NCI-H524 (cell line): ENCODE measurements around the gene SOBP.

Source experiments
- DNase-seq, 2 experiments: peaks; one replicate each; lab custom pipeline; 2025; lab: John Stamatoyannopoulos, UW

Gene SOBP

DNA sequence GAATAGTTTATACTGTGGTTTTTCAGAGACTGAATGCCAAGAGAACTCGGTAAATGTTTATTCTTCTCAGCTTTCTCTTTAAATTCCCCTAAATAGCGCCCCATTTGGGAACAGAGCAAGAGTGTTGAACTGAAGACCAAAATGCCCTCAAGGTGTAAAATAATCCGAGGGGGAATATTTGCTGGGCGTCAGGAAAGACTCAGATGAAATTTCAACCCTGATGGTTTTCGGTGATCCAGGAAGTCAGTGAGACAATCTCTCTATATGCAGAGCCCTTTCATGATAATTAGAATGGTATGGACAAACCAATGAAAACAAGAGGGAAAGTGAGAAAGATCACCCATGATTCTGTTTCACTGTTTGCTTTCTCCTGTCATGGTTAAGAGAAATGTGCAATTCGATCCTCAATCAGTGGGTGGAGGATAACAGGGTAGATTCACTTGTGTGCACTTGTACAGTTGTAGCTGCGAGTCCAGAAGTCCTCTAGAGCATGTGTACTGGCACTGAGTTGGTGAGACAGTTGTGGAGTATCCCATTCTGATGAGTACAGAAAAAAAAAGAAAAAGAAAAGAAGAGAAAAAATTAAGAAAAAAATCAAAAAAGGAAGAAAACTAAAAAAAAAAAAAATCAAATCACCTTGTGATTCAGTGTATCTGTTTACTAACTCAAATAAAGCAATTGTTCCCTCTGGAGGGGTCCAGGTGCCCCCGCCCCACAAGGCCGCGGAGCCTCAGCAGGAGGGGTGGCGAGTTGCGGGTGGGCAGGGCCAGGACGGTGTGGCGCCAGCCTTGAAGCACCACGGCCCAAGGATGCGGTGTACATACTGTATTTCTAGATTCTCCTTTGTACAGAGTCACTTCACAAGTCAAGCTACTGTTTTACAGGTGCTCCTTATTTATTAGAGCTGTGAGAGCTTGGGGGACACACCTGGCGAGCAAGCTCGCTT, 169.3 kb downstream of the SOBP start:
- no peak for DNase-seq

- no peak for DNase-seq
Observed at GRCh38 chr6:107660839-107661238, 170.9 kb downstream of the SOBP start.

- no peak for DNase-seq
Observed at GRCh38 chr6:107661291-107661690, 171.4 kb downstream of the SOBP start.

DNA sequence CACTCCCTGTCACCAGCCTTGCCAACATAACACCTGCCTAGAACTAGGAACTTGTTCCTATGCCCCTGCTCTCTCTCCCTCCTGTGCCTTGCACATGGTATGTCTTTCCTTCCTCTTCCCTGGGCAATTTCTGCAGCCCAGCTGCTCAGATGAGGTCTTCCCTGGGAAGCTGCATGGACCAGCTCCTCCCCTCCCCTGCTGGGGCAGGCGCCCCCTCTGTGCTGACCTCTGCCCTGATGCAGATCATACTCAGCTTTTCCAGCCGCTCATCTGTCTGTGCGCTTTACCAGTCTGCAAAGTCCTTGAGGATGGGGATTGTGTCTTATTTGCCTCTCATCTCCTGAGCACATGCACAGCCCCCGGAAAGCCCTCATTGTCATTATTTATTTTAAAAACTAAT, 172.4 kb downstream of the SOBP start:
- DNase-seq, result peak in 1 of 2 experiments; percentile 27

DNA sequence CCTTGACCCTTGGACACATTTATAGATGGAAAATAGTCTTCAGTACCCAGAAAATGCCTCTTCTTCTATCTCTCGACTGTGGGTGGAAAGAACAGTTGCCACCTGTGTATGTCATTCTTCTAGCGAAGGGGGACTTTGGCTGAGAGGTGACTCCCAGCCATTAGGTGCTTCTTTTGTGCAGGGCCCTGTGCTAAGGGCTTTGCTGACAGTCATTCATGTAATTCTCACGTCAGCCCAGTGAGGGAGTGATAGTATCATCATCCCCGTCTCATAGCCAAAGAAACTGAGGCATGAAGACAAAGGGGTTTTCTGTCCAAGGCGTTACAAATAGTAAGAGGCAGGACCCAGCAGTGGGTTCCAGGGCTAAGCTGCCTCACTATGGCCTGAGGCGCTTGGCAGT, 173.4 kb downstream of the SOBP start:
- DNase-seq, result no peak

- DNase-seq, result no peak
Observed at GRCh38 chr6:107665382-107665781, 175.5 kb downstream of the SOBP start.

DNA sequence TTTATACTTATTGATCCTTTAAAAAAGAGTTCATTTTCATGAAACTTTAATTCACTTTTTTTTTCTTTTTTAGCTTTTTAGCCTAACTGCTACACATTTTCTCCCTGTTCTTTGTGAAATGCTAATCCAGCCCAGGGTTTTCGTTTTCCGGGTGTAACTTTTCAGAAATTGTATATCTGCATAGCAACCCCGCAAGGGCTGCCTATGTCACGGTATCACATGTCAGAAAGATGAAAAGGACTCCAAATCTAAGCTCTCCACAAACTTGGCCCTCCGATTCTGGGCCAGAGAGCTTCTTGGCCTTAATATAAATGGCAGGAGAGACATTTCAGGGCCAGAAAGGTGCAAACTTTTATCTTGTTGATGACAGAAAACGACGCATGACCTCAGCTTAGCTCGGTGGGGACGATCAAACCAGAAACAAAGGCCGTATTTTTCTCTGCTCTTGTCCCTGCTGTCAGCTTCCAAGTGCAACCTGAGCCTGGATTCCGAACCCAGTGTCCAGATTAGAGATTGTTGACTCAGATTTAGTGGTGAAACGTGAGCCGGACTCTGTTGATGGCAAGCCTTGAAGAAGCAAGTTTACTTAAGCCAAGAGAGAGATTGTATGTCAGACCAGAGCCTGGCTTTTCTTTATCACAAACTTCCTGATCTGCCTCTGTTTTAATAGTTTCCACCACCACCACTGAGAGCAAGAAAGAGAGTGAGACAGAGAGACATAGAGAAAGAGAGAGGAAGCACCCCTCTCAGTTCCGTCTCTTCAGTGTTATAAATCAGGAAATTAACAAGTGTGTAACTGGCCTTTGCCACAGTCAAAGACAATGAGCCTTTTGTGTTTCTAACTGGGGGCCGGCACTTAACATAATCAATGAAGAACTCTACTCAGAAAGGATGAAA, 176.4 kb downstream of the SOBP start:
- DNase-seq, result peak; percentile 62 to 82

- DNase-seq, result peak in 1 of 2 experiments; percentile 28
Observed at GRCh38 chr6:107666981-107667601, 177.2 kb downstream of the SOBP start.

DNA sequence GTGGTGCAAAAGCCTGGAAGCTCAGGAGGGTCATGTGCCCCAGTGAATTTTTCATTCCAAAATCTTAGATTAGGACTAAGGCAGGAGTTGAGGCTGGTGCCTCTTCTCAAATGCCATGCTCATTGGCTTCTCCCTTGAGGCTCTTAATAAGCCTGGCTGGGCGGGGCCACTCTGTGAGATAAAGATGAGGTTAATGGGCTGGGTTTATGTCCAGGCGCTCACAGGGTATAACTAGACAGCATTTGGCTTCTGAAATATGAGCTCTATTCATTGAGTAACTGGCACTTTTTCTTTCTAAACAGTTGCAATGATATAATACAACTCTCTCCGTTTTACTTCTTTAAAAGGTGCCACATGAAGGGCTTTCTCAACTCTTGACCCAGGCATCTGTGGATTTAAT, 177.9 kb downstream of the SOBP start:
- DNase-seq, result peak; percentile 71 to 87

DNA sequence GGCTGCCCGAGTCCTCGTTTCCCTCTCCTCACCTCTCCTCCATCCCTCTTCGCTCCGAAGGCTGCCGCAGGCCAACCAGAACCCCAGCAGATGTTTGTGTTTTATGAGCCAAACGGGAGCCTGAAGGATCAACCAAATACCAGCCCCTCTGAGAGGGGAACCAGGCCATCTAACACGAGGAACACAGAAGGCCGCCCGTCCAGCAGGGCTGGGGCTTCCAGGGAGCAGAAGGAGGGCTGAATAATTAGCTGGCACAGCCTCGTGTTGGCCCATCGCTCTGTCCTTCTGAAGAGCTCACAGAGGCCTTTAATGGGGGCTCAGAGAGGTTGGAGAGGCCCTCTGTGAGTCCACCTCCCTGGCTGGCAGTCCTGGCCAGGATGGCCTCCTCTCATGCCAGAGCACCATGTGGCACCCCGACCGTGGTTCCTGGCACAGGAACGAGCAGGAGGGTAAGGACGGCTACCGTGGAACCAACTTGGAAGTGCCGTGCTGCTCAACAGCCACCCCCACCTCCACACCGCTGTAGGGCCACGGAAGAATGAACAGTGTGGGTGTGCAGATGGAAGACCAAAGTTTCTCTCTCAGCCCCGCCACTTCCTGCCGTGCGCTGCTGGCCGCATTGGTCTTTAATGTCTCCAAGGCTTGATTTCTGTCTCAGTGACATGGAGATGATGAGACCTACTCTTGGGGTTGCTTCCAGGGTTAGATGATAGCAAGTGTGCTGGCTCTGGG, 179.0 kb downstream of the SOBP start:
- DNase-seq, result peak; percentile 54 to 86

DNA sequence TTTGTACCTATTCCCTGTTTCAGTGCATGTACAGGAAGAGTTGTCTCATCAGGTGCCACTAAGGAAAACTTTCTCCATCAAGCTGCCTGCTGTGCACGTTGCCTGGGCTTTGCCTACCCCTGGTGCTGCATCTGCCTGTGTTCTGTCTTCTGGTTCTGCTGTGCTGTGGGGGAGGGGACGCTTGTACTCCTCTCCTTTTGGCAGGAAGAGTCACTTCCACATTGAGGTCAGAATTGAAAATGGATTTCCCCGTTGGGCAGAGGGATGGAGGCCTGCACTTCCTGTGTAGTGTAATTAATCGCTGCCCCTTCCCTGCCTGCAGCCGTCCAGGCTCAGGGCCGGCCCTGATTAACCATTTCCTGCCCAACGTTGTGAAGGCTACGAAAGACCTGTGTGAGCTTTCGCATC, 180.9 kb downstream of the SOBP start:
- DNase-seq, result no peak

- no peak for DNase-seq
Observed at GRCh38 chr6:107673076-107673494, 183.2 kb downstream of the SOBP start.

- DNase-seq, result peak; percentile 65 to 74
Observed at GRCh38 chr6:107674995-107675738, 185.2 kb downstream of the SOBP start.

- no peak for DNase-seq
Observed at GRCh38 chr6:107676042-107676441, 186.1 kb downstream of the SOBP start.

DNA sequence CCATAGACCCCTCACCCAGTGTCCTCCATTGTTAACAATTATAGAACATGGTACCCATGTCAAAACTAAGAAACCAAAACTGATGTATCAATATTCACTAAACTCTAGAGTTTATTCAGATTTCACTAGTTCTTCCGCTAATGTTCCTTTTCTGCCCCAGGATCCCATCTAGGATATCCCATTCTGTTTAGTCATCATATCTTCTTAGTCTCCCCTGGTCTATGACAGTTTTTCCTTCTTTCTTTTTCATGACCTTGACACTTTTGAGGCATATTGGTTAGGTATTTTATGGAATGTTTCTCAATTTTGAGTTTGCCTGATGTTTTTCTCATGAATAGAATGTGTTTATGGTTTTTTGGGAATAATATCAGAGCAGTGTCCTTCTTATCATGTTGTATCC, 187.5 kb downstream of the SOBP start:
- DNase-seq, result no peak

GRCh38 chr6:107679457-107679856, 189.5 kb downstream of the SOBP start:
- DNase-seq, result no peak

DNA sequence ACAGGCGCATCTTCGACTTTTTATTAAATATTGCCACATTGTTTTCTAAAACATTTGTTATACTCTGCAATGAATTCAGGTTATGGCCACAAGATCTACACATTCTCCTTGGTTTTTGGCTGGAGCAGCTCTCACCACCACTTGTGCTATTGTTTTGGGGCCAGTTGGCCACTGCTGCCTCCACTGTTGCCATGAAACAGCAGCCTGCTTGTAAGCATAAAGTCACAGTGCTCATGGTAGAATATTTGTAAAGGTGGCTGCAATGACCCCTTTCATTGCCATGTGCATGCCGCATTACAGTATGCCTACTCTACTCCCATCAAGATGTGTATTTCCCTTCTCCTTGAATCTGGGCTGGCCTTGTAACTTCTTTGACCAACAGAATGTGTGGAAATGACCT, 192.8 kb downstream of the SOBP start:
- no peak for DNase-seq

DNA sequence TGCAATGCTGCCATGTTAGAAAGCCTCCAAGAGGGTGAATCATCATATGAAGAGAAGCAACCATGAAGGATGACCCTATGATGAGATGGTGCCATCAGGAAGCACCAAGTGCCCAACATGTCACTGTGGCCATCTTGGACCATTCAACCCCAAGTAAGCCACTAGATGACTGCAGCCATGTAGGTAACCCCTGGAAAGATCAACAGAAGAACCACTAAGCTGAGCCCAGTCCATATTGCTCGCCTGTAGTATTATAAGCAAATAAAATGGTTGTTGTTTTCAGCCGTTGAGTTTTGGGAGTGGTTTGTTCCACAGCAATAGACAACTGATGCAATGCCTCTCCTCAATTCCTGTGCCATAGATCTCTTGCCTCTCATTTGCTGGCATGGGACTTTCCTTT, 193.3 kb downstream of the SOBP start:
- no peak for DNase-seq

GRCh38 chr6:107684996-107685395, 195.1 kb downstream of the SOBP start:
- no peak for DNase-seq

DNA sequence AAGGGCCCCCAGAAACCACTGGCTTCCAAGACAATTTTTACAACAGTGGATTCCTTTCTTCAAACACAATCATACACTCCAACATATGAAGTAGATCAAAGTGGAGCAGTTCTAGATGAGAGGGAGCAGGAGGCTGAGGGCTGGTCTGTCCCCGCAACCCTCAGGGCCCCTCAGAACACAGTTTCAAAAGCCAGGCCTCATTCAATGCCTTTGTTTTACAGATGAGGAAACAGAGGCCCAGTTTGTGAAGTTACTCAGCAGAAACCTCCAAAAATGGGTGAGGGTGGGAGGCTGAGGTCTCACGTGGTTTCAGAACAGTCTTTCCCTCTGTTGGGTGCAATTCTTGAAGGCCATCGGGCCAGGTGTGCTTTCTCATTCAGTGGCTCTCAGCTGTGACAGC, 199.3 kb downstream of the SOBP start:
- DNase-seq, result no peak
